NOMO-1 treated with dmso at 0.1 percent for 144 hours (cell line): Measurements from ENCODE around the gene KLRC4.
"Not testable (repeated sequence)": the region's sequence is repeated elsewhere in the genome, so short reads cannot be mapped to it uniquely, and the experiment has no call there.

Experiments used
- DNase-seq: peaks from one replicate; lab custom pipeline; 2025; ENCODE audit not compliant: unreplicated experiment; lab: John Stamatoyannopoulos, UW

KLRC4 gene

GRCh38 chr12:10409392-10409791 lies at the start of gene KLRC4:
Gene KLRC4, minus strand, starts transcription at chr12:10409757. Its CDS starts 182 bp downstream, at chr12:10409575.
- no peak for DNase-seq

DNA sequence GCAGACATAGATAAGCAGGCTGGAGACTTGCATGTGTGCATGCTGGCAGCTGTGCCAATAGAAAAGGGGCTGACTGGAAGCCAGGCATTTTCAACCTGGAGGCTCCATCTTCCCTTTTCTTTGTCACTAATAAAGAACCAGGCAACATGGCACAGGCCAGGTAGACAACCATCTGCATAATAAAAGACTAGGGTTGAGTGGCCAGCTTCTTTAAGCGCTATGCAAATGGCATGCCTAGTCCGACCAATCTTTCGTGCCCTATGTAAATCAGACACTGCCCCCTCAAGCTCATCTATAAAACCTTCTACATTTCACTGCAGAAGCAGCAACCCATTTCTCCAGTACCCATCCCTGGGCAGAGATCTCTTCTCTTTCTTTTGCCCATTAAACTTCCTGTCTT lies 48.2 kb upstream of the KLRC4 start:
- DNase-seq = no peak

DNA sequence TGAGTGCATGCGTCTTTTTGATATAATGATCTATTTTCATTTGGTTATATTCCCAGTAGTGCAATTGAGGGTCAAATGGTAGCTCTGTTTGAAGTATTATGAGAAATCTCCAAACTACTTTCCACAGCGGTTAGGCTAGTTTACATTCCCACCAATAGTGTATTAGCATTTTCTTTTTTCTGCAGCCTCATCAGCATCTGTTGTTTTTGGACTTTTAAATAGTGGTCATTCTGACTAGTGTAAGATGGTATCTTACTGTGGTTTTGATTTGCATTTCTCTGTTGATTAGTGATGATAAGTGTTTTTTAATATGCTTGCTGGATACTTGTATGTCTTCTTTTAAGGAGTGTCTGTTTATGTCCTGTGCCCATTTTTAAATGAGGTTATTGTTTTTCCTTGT lies 47.3 kb upstream of the KLRC4 start:
- DNase-seq = no peak

DNA sequence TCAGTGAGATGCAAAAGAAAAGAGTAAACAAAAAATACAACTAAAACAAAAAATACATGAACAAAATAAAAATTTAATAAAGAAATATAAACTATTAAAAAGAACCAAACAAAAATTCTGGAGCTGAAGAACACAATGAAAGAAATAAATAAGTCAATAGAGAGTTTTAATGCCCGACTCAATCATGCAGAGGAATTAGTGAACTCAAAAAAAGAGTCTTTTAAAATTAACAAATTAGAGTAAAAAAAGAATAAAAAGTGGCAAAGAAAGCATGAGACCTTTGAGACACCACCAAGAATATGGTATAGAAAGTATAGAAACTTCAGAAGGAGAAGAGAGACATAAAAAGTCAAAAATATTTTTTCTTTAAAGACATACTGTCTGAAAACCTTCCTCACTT lies 46.2 kb upstream of the KLRC4 start:
- no peak for DNase-seq

GRCh38 chr12:10454531-10454930 lies 45.0 kb upstream of the KLRC4 start:
- no peak for DNase-seq

DNA sequence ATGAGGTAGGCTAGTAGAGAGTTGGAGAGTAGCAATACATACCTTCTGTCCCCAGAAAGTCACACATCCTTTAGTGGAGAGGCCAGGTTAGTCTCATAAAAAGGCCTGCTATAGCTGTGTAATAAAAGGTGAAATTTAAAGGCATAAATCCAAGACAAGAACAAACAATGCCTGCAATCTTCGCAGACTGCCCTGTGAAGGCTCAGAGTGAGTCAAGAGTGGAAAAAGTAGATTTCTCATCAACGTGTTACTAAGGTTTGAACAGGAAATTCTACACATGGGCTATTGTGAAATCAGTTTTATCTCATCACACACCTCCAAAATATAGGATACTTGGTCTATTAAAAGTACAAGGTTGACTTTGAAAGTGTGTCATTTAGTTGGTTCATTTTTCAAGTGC lies 43.6 kb upstream of the KLRC4 start, which contains the start of gene KLRC1:
TSS of gene KLRC1 (minus strand) at position 222 of the 400 bp plus-strand sequence. CDS start 2,221 bp downstream, outside the sequence.
- DNase-seq = no peak

DNA sequence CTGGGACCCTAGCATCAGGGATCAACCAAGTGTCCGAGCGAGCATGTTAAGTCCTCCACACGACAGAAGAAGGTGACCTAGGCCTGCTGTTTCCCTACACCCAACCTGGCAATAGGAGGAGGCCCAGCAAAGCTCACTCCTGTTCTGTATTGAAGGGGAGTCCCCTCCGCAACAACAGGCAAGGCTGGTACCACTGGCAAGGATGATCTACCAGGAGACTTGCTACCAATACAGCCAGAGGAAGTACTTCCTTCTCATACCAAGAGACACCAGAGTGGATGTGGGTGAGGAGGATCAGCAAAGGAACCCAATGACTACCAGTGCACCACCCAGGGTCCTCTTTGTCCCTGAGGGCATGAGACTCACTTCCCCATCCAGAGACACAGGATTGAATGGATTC lies 38.7 kb upstream of the KLRC4 start:
- no peak for DNase-seq

DNA sequence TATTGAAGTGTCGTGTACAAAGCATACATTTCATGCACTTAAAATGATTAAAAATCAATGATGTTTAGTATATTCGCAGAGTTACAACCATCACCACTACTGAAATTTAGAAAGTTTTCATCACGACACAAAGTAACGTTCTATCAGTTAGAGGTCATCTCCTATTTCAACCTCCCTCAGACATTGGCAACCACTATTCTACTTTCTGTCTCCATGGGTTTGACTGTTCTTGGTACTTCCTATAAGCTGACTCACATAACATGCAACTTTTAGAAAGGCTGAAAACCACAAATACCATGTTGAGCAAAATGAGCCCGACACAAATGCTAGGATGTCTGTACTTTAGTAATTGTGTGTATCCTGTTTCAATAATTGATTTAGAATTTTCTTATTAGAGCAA lies 36.5 kb upstream of the KLRC4 start:
- not testable (repeated sequence) for DNase-seq

DNA sequence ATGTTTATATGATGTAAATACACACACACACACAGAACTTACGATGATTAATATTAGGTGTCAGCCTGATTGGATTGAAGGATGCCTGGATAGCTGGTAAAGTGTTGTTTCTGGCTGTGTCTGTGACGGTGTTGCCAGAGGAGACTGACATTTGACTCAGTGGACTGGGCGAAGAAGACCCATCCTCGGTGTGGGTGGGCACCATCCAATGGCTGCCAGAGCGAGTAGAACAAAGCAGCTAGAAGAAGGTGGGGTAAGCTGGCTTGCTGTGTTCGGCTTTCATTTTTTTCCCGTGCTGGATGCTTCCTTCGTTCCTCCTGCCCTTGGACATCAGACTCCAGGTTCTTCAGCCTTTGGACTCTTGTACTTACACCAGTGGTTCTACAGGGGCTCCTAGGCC lies 31.6 kb upstream of the KLRC4 start:
- DNase-seq = not testable (repeated sequence)

GRCh38 chr12:10439608-10440274 lies 30.2 kb upstream of the KLRC4 start:
- DNase-seq = not testable (repeated sequence)

GRCh38 chr12:10437601-10438000 lies 28.0 kb upstream of the KLRC4 start:
- DNase-seq = not testable (repeated sequence)

DNA sequence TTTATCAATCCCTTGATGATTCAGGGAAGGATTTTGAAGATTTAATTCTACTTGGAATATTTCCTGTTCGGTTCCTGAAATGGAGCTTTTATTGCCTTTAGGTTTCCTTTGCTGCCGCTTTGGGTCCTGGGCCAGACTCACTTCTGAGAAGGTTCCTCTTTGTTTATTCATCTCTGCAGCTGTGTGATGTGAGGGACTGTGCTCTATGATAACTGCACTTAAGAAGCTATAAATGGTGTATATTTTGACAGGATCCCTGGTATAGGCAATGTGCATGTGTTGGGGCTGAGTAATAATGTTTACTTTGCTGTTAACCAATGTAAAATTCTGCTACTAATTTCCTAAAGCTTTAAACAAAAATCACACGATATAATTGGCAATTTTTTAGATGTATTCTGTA lies 26.3 kb upstream of the KLRC4 start, which contains the start of gene KLRC2:
TSS of gene KLRC2 (minus strand) at position 195 of the 400 bp plus-strand sequence. CDS start at position 171, 24 bp downstream.
- DNase-seq = peak; percentile 2

DNA sequence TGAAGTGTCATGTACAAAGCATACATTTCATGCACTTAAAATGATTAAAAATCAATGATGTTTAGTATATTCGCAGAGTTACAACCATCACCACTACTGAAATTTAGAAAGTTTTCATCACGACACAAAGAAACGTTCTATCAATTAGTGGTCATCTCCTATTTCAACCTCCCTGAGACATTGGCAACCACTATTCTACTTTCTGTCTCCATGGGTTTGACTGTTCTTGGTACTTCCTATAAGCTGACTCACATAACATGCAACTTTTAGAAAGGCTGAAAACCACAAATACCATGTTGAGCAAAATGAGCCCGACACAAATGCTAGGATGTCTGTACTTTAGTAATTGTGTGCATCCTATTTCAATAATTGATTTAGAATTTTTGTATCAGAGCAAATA lies 21.1 kb upstream of the KLRC4 start:
- not testable (repeated sequence) for DNase-seq

DNA sequence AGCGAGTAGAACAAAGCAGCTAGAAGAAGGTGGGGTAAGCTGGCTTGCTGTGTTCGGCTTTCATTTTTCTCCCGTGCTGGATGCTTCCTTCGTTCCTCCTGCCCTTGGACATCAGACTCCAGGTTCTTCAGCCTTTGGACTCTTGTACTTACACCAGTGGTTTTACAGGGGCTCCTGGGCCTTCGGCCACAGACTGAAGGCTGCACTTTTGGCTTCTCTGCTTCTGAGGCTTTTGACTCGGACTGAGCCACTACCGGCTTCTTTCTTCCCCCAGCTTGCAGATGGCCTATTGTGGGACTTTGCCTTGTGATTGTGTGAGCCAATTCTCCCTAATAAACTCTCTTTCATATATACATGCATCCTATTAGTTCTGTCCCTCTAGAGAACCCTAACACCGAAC lies 16.4 kb upstream of the KLRC4 start:
- DNase-seq = not testable (repeated sequence)

GRCh38 chr12:10424260-10424899 lies 14.8 kb upstream of the KLRC4 start:
- DNase-seq = not testable (repeated sequence)

DNA sequence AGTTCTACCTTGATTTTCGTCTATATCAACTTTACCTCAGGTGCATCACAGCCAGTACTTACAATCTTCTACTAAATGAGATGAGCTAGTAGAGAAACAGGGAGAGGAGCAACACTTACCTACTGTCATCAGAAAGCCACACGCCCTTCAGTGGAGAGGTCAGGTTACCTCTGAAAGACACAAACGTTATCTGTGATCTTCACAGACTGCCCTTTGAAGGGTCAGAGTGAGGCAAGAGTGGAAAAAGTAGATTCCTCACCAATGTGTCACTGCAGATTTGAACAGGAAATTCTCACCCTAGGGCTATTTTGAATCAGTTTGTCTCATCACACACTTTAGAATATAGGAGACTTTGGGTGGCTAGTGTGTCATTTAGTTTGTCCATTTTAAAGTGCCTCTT lies 12.6 kb upstream of the KLRC4 start:
- not testable (repeated sequence) for DNase-seq

DNA sequence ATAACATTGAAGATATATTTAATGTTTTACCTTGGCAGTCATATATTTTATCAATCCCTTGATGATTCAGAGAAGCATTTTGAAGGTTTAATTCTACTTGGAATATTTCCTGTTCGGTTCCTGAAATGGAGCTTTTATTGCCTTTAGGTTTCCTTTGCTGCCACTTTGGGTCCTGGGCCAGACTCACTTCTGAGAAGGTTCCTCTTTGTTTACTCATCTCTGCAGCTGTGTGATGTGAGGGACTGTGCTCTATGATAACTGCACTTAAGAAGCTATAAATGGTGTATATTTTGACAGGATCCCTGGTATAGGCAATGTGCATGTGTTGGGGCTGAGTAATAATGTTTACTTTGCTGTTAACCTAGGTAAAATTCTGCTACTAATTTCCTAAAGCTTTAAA lies 10.8 kb upstream of the KLRC4 start, which contains the start of gene KLRC3:
TSS of gene KLRC3 (minus strand) at position 262 of the 400 bp plus-strand sequence. CDS start at position 217, 45 bp downstream.
- not testable (repeated sequence) for DNase-seq

- no peak for DNase-seq
Observed at GRCh38 chr12:10408842-10409241, 715 bp downstream of the KLRC4 start.

DNA sequence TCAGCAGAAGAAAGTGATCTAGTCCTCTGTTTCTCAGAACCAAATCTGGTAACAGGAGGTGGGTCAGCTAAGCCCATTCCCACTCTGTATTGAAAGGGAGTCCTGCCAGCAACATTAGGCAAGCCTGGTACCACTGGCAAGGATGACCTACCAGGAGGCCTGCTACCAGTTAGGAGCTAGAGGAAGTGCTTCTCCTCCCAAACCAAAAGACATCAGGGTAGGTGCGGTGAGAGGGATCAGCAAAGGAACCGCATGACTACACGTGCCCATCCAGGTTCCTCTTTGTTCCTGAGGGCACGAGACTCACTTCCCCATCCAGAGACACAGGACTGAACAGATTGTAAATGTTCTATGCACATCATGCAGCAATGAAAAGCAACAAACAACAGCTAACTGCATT lies 2.8 kb downstream of the KLRC4 start:
- peak; percentile 67 for DNase-seq

DNA sequence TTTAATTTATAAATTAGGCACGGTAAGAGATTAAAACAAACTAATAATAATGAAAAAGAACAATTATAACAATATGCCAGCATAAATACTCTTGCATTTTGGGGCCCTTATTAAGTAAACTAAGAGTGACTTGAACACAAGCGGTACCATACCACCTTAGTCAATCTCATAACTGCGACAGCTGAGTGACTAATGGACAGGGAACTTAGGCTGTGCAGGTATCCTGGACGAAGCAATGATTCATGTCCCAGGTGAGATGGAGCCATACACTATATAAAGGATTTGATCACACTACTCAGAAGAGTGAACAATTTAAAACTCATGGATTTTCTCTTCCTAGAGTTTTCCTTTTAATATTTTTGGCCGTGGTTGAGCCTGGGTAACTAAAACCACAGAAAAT lies 4.3 kb downstream of the KLRC4 start:
- no peak for DNase-seq

- no peak for DNase-seq
Observed at GRCh38 chr12:10404798-10405197, 4.8 kb downstream of the KLRC4 start.

DNA sequence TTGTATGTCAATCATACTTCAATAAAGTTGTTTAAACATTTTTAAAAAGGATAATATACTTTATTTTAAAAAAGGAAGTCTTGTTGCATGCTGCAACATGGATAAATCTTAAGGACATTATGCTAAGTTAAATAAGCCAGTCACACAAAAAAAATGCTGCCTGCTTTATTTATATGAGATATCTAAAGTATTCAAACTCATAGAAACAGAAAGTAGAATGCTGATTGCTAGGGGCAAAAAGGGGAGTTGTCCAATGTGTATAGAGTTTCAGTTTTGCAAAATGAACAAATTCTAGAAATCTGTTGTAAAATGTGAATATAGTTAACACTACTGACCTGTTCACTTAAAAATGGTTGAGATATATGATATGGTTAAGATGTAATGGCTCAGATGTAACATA lies 8.7 kb downstream of the KLRC4 start:
- no peak for DNase-seq
